HepG2 (cell line): ENCODE results near the gene MFAP2. TPM values are rescaled to one million over a fixed set of nuclear protein-coding genes. Genes with fewer than 3 reads are reported as not detected.

Source experiments
- ATAC-seq: fragments of 200-7000 bp; cut with Tn5 transposase; 3 replicates; pipeline ENCODE4 v1.9.1; 2020; ENCODE audit warnings: mild to moderate bottlenecking, moderate library complexity
- BruUV-seq: library from RNA; stranded (reverse); fragments of 400-500 nt; replicated peaks from 2 replicates; lab custom pipeline; 2021; lab: Mats Ljungman, UMichigan
- CTCF ChIA-PET: fragments of 300-600 bp; formaldehyde crosslinking; extraction: SDS; loops from one replicate; lab custom pipeline; 2021; ENCODE audit warnings: low total read pairs, inconsistent platforms, low intra/inter-chr PET ratio; lab: Yijun Ruan, JAX
- POLR2A ChIA-PET: fragments of 350-600 bp; sonication (Branson Sonifier 250); formaldehyde crosslinking; loops from one replicate; lab custom pipeline; 2020; ENCODE audit warnings: antibody characterized with exemption, inconsistent platforms; lab: Yijun Ruan, JAX
- DNase-seq: peaks from one replicate; pipeline ENCODE4 v3.0.0-alpha.2; 2015; ENCODE audit warnings: low spot score
- FAIRE-seq: peaks from 3 replicates; lab custom pipeline; 2011; peaks lifted over from hg19 to GRCh38; lab: Jason Lieb, UNC
- H2AFZ ChIP-seq: one replicate; pipeline ENCODE4 v1.6.1; 2011; ENCODE audit warnings: low read length, inconsistent platforms
- H3K27ac ChIP-seq: fragments of 300-600 bp; 3 replicates; pipeline ENCODE4 v1.8.0; 2011; ENCODE audit warnings: mixed run types, mild to moderate bottlenecking, mixed read lengths, low read length, inconsistent platforms; ENCODE audit not compliant: insufficient read depth; ENCODE audit errors: extremely low read length
- H3K27me3 ChIP-seq, 2 experiments: fragments of 200-600 bp in 1 of 2; 2 replicates in 1 of 2; 3 replicates in 1 of 2; pipeline versions ENCODE4 v1.6.0 to v1.8.0; 2011; ENCODE audit warnings: low read length in 2 of 2, mild to moderate bottlenecking in 2 of 2, moderate library complexity in 2 of 2, inconsistent platforms in 1 of 2; ENCODE audit not compliant: insufficient read depth in 2 of 2, control insufficient read depth in 1 of 2
- H3K36me3 ChIP-seq, 2 experiments: fragments of 200-600 bp in 1 of 2; replicated peaks in 1 of 2; 2 replicates in 1 of 2; 3 replicates in 1 of 2; pipeline versions ENCODE4 v1.5.1 to v1.8.0; 2011; ENCODE audit warnings: low read length in 2 of 2, inconsistent platforms in 1 of 2; ENCODE audit not compliant: insufficient read depth in 2 of 2, control insufficient read depth in 1 of 2
- H3K4me1 ChIP-seq: 2 replicates; pipeline ENCODE4 v1.5.1; 2012; ENCODE audit warnings: low read length, inconsistent platforms; ENCODE audit not compliant: insufficient read depth
- H3K4me2 ChIP-seq: 2 replicates; pipeline ENCODE4 v1.6.0; 2011; ENCODE audit warnings: low read depth, low read length, inconsistent platforms
- H3K4me3 ChIP-seq, 3 experiments: fragments of 200-600 bp in 1 of 3; sonication (generic), shearing (Covaris generic) in 1 of 3; replicated peaks in 1 of 3; 2 replicates each; pipeline ENCODE4 v1.5.1; 2011 to 2016; ENCODE audit warnings: low read length in 3 of 3, inconsistent platforms in 2 of 3, low read depth in 2 of 3, mild to moderate bottlenecking in 2 of 3, control low read depth in 1 of 3, mixed read lengths in 1 of 3; ENCODE audit not compliant: insufficient read depth in 1 of 3
- H3K79me2 ChIP-seq: one replicate; pipeline ENCODE4 v1.6.1; 2011; ENCODE audit warnings: low read length, inconsistent platforms; ENCODE audit not compliant: insufficient read depth
- H3K9ac ChIP-seq: 2 replicates; pipeline ENCODE4 v1.6.0; 2011; ENCODE audit warnings: mild to moderate bottlenecking, low read depth, low read length, inconsistent platforms; ENCODE audit not compliant: insufficient read depth
- H3K9me3 ChIP-seq: 2 replicates; pipeline ENCODE4 v1.5.1; 2012; ENCODE audit warnings: mild to moderate bottlenecking, low read length
- H4K20me1 ChIP-seq: 2 replicates; pipeline ENCODE4 v1.6.0; 2011; ENCODE audit warnings: inconsistent platforms, mild to moderate bottlenecking, low read length, moderate library complexity; ENCODE audit not compliant: insufficient read depth
- EHMT2 ChIP-seq: fragments of 200-600 bp; sonication (generic); IDR thresholded peaks from 2 replicates; pipeline ENCODE4 v1.7.0; 2017; ENCODE audit warnings: antibody characterized with exemption, low read depth, low read length, borderline replicate concordance
- KLF13 ChIP-seq: sonication (generic); formaldehyde crosslinking; IDR thresholded peaks from 2 replicates; pipeline ENCODE4 v1.4.0; 2020; ENCODE audit warnings: mild to moderate bottlenecking, missing genetic modification reagents
- MATR3 ChIP-seq: sonication (generic); formaldehyde crosslinking; IDR thresholded peaks from 2 replicates; pipeline ENCODE4 v1.4.0; 2020; ENCODE audit warnings: missing genetic modification reagents
- MED1 ChIP-seq: sonication (generic); formaldehyde crosslinking; IDR thresholded peaks from 2 replicates; pipeline ENCODE4 v1.4.0; 2020; ENCODE audit warnings: missing genetic modification reagents
- MTA3 ChIP-seq: sonication (generic); formaldehyde crosslinking; IDR thresholded peaks from 2 replicates; pipeline ENCODE4 v1.4.0; 2020; ENCODE audit warnings: missing genetic modification reagents
- MXI1 ChIP-seq: IDR thresholded peaks from 3 replicates; pipeline ENCODE4 v1.6.1; 2012; ENCODE audit warnings: low read depth, low read length, inconsistent platforms, borderline replicate concordance
- NFATC3 ChIP-seq: sonication (generic); formaldehyde crosslinking; IDR thresholded peaks from 2 replicates; pipeline ENCODE4 v1.5.1; 2020; ENCODE audit warnings: mild to moderate bottlenecking, missing genetic modification reagents
- NFIC ChIP-seq: IDR thresholded peaks from 2 replicates; pipeline ENCODE4 v1.6.1; 2012; ENCODE audit warnings: mild to moderate bottlenecking, low read length, inconsistent platforms
- RBM39 ChIP-seq: fragments of 200-400 bp; formaldehyde crosslinking; IDR thresholded peaks from one replicate; pipeline ENCODE4 v1.6.1; 2018; ENCODE audit warnings: antibody characterized with exemption, mild to moderate bottlenecking, low read depth, low read length; ENCODE audit not compliant: poor library complexity, severe bottlenecking
- SP4 ChIP-seq: sonication (generic); formaldehyde crosslinking; IDR thresholded peaks from 2 replicates; pipeline ENCODE4 v1.8.1; 2023; ENCODE audit warnings: mild to moderate bottlenecking, missing genetic modification reagents
- STAT5B ChIP-seq: sonication (generic); formaldehyde crosslinking; IDR thresholded peaks from 2 replicates; pipeline ENCODE4 v1.4.0; 2020; ENCODE audit warnings: missing genetic modification reagents
- ZBTB1 ChIP-seq: sonication (generic); formaldehyde crosslinking; IDR thresholded peaks from 2 replicates; pipeline ENCODE4 v1.4.0; 2020; ENCODE audit warnings: missing genetic modification reagents, borderline replicate concordance
- ZMYM3 ChIP-seq: sonication (generic); formaldehyde crosslinking; IDR thresholded peaks from 2 replicates; pipeline ENCODE4 v1.5.1; 2020; ENCODE audit warnings: mild to moderate bottlenecking, missing genetic modification reagents
- ZNF383 ChIP-seq: sonication (generic); formaldehyde crosslinking; IDR thresholded peaks from 2 replicates; pipeline ENCODE4 v1.4.0; 2020; ENCODE audit warnings: missing genetic modification reagents, mild to moderate bottlenecking, borderline replicate concordance
- ZNF484 ChIP-seq: sonication (generic); formaldehyde crosslinking; IDR thresholded peaks from 2 replicates; pipeline ENCODE4 v1.5.1; 2020; ENCODE audit warnings: mild to moderate bottlenecking, low read depth, missing genetic modification reagents, borderline replicate concordance
- WGBS: methylation state at CpG from one replicate; pipeline ENCODE4 v1.1.6; 2017; ENCODE audit warnings: low lambda C conversion rate; 5-methylcytosine and 5-hydroxymethylcytosine counted together
- in situ Hi-C: cut with HindIII; loops from 2 replicates; pipeline ENCODE4 v1.10.0; 2017; ENCODE audit warnings: low pct_unique_long_range_greater_than_20kb; ENCODE audit not compliant: extremely low pct_ligation_motif_present
- intact Hi-C: fragments of 100-400 bp; cut with micrococcal nuclease; formaldehyde crosslinking; loops from one replicate; pipeline ENCODE4 v1.10.0; 2022; ENCODE audit not compliant: unreplicated experiment
- polyA plus RNA-seq, 8 experiments: library from polyadenylated mRNA; depleted of rRNA in 3 of 8; stranded (reverse) in 7 of 8; unstranded in 1 of 8; fragments of >200 nt; fragmentation: Illumina TruSeq in 4 of 8; extraction: Trizol in 4 of 8; gene quantifications; 2 replicates each; pipeline versions ENCODE4 v1.2.1 to v1.2.3, GENCODE V29; 2011 to 2016; ENCODE audit warnings: low read depth in 4 of 8, missing spikeins in 1 of 8, mixed read lengths in 1 of 8; ENCODE audit not compliant: insufficient read depth in 1 of 8
- total RNA-seq, 5 experiments: library from RNA; depleted of rRNA; stranded (reverse); fragments of >200 nt; fragmentation: Illumina TruSeq; extraction: Trizol; gene quantifications; 2 replicates each; pipeline ENCODE4 v1.2.3, GENCODE V29; 2016; ENCODE audit warnings: low read depth in 1 of 5
- TF ChIP-seq, protein P1 (sequence below): sonication (generic); formaldehyde crosslinking; IDR thresholded peaks from 2 replicates; pipeline ENCODE4 v1.4.0; 2020; ENCODE audit warnings: missing genetic modification reagents
- TF ChIP-seq, protein P2 (sequence below): sonication (generic); formaldehyde crosslinking; IDR thresholded peaks from 2 replicates; pipeline ENCODE4 v1.4.0; 2020; ENCODE audit warnings: mild to moderate bottlenecking, low read depth, missing genetic modification reagents
- TF ChIP-seq, protein P3 (sequence below): sonication (generic); IDR thresholded peaks from 2 replicates; pipeline ENCODE4 v1.6.1; 2016; ENCODE audit warnings: low read depth, borderline replicate concordance

MFAP2 gene
- total and polyA plus RNA-seq, 2 of the 13 experiments (the other 11 are each of a cell fraction or from before 2014, with no cell fraction given) = 1.1 to 1.4 TPM

DNA sequence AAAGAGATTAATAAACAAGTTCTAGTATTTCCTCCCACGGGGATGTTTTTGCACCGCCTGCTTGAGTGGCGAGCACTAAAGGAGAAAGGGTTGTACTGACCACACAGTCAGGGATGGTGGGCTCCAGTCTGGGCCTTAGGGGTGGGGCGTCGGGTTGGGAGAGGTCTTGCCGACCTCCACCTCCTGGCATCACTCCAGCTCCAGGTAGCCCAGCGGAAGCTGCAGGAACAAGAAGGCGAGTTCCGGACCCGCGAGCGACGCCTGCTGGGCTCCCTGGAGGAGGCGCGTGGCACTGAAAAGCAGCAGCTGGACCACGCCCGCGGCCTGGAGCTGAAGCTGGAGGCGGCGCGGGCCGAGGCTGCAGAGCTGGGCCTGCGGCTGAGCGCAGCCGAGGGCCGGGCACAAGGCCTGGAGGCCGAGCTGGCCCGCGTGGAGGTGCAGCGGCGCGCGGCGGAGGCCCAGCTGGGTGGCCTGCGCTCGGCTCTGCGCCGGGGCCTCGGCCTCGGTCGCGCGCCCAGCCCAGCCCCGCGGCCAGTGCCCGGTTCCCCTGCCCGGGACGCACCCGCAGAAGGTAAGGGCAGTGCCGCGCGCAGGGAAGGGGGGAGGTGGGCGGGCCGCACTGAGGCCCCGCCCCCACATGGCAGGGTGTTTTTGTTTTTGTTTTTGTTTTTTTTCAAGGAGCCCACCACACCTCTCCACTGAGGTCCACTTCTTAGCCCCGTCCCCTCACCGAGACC lies 19.7 kb downstream of the MFAP2 start:
- H3K27me3 ChIP-seq = peaks cover 0 to 1% of the 10 kb centered on the region in 2 experiments; a peak in 1 of 5 replicates
- ATAC-seq = peak; percentile 77
- peak overlapping the region; percentile 74 for H3K4me2 ChIP-seq
- peak overlapping the region; percentile 46 for H3K9ac ChIP-seq
- in situ Hi-C loops (loop anchor here (25.0 kb wide), 1 partner anchor 277 kb away; the partner anchor contains the start of gene PADI3), intact Hi-C loops (no loop called here)
- ChIA-PET POLR2A (no interaction called here), CTCF (interaction anchor here (1.2 to 1.6 kb wide), 2 partner anchors 9 to 11 kb away, joined by 3 read pairs; no protein-coding TSS in a partner anchor)
- 57% methylated on average over 18 of the region's 57 CpGs for WGBS
- no peaks in the 10 kb centered on the region for H3K79me2 ChIP-seq
- H3K9me3 ChIP-seq = no peaks in the 10 kb centered on the region
- H4K20me1 ChIP-seq = no peaks in the 10 kb centered on the region
- peak; percentile 59 for DNase-seq
- no peak overlapping the region for H3K27ac ChIP-seq
- H2AFZ ChIP-seq = no peak overlapping the region
- BruUV-seq = no TSS peak
- peaks cover 23% of the 10 kb centered on the region for H3K4me1 ChIP-seq
- H3K36me3 ChIP-seq = no peaks in the 10 kb centered on the region
- no peak for FAIRE-seq
- peak overlapping the region; percentile 32 to 61 (median 47); a peak in 5 of 6 replicates for H3K4me3 ChIP-seq
- TF ChIP-seq EHMT2 (no peak), STAT5B (CRISPR knock-in tag) (no peak), MATR3 (CRISPR knock-in tag) (no peak), MTA3 (CRISPR knock-in tag) (no peak), MXI1 (peak; percentile 31; the same call in 1 of the 3 replicates), ZMYM3 (no peak), ZNF484 (CRISPR knock-in tag) (no peak), NFIC (no peak), ZNF383 (CRISPR knock-in tag) (no peak), RBM39 (no peak), MED1 (no peak), KLF13 (CRISPR knock-in tag) (no peak), NFATC3 (CRISPR knock-in tag) (no peak), SP4 (CRISPR knock-in tag) (peak; percentile 44; the same call in 1 of the 2 replicates), ZBTB1 (CRISPR knock-in tag) (no peak)
- TF ChIP-seq, protein P1, sequence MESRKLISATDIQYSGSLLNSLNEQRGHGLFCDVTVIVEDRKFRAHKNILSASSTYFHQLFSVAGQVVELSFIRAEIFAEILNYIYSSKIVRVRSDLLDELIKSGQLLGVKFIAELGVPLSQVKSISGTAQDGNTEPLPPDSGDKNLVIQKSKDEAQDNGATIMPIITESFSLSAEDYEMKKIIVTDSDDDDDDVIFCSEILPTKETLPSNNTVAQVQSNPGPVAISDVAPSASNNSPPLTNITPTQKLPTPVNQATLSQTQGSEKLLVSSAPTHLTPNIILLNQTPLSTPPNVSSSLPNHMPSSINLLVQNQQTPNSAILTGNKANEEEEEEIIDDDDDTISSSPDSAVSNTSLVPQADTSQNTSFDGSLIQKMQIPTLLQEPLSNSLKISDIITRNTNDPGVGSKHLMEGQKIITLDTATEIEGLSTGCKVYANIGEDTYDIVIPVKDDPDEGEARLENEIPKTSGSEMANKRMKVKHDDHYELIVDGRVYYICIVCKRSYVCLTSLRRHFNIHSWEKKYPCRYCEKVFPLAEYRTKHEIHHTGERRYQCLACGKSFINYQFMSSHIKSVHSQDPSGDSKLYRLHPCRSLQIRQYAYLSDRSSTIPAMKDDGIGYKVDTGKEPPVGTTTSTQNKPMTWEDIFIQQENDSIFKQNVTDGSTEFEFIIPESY (CRISPR knock-in tag) = peak; percentile 57; the same call in 1 of the 2 replicates
- TF ChIP-seq, protein P2, sequence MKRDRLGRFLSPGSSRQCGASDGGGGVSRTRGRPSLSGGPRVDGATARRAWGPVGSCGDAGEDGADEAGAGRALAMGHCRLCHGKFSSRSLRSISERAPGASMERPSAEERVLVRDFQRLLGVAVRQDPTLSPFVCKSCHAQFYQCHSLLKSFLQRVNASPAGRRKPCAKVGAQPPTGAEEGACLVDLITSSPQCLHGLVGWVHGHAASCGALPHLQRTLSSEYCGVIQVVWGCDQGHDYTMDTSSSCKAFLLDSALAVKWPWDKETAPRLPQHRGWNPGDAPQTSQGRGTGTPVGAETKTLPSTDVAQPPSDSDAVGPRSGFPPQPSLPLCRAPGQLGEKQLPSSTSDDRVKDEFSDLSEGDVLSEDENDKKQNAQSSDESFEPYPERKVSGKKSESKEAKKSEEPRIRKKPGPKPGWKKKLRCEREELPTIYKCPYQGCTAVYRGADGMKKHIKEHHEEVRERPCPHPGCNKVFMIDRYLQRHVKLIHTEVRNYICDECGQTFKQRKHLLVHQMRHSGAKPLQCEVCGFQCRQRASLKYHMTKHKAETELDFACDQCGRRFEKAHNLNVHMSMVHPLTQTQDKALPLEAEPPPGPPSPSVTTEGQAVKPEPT (CRISPR knock-in tag) = no peak
- TF ChIP-seq, protein P3, sequence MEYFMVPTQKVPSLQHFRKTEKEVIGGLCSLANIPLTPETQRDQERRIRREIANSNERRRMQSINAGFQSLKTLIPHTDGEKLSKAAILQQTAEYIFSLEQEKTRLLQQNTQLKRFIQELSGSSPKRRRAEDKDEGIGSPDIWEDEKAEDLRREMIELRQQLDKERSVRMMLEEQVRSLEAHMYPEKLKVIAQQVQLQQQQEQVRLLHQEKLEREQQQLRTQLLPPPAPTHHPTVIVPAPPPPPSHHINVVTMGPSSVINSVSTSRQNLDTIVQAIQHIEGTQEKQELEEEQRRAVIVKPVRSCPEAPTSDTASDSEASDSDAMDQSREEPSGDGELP = peak; percentile 15; the same call in 1 of the 2 replicates
